ENCODE results near the gene LZTR1. TPM values are rescaled to one million over a fixed set of nuclear protein-coding genes. Genes with fewer than 3 reads are reported as not detected.
A peak's percentile ranks its signal among the peaks of the same experiment; 100 is the strongest.

Gene LZTR1
- total RNA-seq, 2 donors from 2014 or later: 31.6 to 61.7 TPM

DNA sequence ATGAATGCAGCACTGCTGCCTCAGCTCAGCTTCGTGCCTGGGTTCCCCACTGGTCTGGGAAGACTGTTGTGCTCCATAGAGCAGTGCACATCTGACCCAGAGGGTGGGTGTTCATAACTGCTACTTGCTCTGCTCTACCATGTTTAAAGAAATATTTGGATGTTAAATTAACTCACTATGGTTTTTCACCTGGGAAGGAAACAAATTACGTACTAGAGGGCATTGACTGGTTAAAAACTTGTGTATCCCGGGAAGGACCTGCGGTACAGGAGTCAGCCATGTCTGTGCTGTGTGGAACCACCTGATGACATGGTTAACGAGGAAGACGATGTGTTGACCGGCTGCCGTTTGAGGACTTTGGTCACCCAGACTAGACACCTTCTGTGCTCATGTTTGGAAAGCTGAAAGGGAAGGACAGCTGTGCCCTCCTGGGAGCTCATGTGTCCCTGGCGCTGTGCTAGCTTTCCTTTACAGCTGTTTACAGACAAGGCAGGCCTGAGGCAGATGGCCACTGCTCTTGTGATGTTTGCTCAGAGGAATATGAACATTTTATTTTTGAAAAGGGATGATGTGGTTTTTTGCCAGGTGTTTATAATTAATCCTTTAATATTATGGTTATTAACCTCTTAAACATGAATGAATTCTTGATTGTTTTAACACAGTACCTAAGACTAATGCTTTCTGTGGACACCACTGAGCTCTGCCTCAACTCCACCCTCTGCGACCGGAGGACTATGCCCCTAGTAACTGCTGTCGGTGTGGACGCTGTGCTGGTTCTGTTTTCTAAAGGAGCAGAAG, 29.4 kb upstream of the LZTR1 start:
- H3K9ac ChIP-seq (ENCODE audit: low read depth in 2 of 2, low read length in 2 of 2): peak overlapping the region; percentile 33 to 73
- H3K36me3 ChIP-seq: no peaks in the 10 kb centered on the region
- no peak for TF ChIP-seq CTCF (IDR thresholded peaks at IDR 0.05)
- peak overlapping the region; percentile 78 for H3K27ac ChIP-seq
- H3K9me3 ChIP-seq: no peaks in the 10 kb centered on the region
- intact Hi-C loops (cut with DNase I): loop anchor here (5.0 kb wide), 1 partner anchor 35 kb away; the partner anchor contains the start of gene CRKL
- H3K27me3 ChIP-seq: no peaks in the 10 kb centered on the region
- H3K4me1 ChIP-seq: peaks cover 21% of the 10 kb centered on the region
- peak; percentile 89 for DNase-seq
- H3K4me3 ChIP-seq: no peak overlapping the region

DNA sequence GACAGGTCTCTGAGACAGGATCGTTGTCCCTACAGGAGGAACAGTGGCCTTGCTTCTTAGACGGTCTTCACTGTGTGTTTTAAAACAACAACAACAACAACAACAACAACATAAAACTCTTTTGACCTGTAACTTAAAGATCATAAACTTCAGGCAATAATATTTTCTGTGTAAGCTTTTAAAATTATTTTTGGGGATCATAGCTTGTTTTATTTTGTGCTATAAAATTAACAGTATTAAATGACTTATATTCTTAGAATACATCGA, 28.8 kb upstream of the LZTR1 start:
- peak overlapping the region; percentile 78 for H3K27ac ChIP-seq
- peak overlapping the region in 1 of 2 donors; percentile 73 for H3K9ac ChIP-seq (ENCODE audit: low read depth in 2 of 2, low read length in 2 of 2)
- DNase-seq: no peak
- no peaks in the 10 kb centered on the region for H3K9me3 ChIP-seq
- no peaks in the 10 kb centered on the region for H3K27me3 ChIP-seq
- H3K36me3 ChIP-seq: no peaks in the 10 kb centered on the region
- peaks cover 17% of the 10 kb centered on the region for H3K4me1 ChIP-seq
- no peak overlapping the region for H3K4me3 ChIP-seq
- TF ChIP-seq CTCF (IDR thresholded peaks at IDR 0.05): no peak
- intact Hi-C loops (cut with DNase I): loop anchor here (5.0 kb wide), 1 partner anchor 36 kb away; the partner anchor contains the start of gene CRKL

GRCh38 chr22:20953668-20954500, 28.2 kb upstream of the LZTR1 start:
- Histone ChIP-seq H3K9ac (ENCODE audit: low read depth in 2 of 2, low read length in 2 of 2) (peak overlapping the region in 1 of 2 donors; percentile 73), H3K36me3 (no peaks in the 10 kb centered on the region), H3K27ac (peak overlapping the region; percentile 78), H3K9me3 (no peaks in the 10 kb centered on the region), H3K4me1 (peaks cover 17% of the 10 kb centered on the region), H3K27me3 (no peaks in the 10 kb centered on the region), H3K4me3 (no peak overlapping the region)
- TF ChIP-seq CTCF (IDR thresholded peaks at IDR 0.05): no peak
- no peak for DNase-seq
- intact Hi-C loops (cut with DNase I): loop anchor here (5.0 kb wide), 1 partner anchor 37 kb away; the partner anchor contains the start of gene CRKL

GRCh38 chr22:20955548-20955947, 26.5 kb upstream of the LZTR1 start:
- DNase-seq: no peak
- H3K4me1 ChIP-seq: peaks cover 18% of the 10 kb centered on the region
- peak overlapping the region; percentile 88 for H3K27ac ChIP-seq
- no peaks in the 10 kb centered on the region for H3K36me3 ChIP-seq
- no peaks in the 10 kb centered on the region for H3K27me3 ChIP-seq
- intact Hi-C loops (cut with DNase I): no loop called here
- peak overlapping the region in 1 of 2 donors; percentile 89 for H3K9ac ChIP-seq (ENCODE audit: low read depth in 2 of 2, low read length in 2 of 2)
- H3K9me3 ChIP-seq: no peaks in the 10 kb centered on the region
- no peak overlapping the region for H3K4me3 ChIP-seq
- TF ChIP-seq CTCF (IDR thresholded peaks at IDR 0.05): no peak

- intact Hi-C loops (cut with DNase I): no loop called here
- Histone ChIP-seq H3K36me3 (no peaks in the 10 kb centered on the region), H3K9me3 (no peaks in the 10 kb centered on the region), H3K4me3 (peak overlapping the region; percentile 73), H3K27ac (peak overlapping the region; percentile 88), H3K9ac (ENCODE audit: low read depth in 2 of 2, low read length in 2 of 2) (peak overlapping the region; percentile 88 to 89), H3K4me1 (peaks cover 11% of the 10 kb centered on the region), H3K27me3 (no peaks in the 10 kb centered on the region)
- TF ChIP-seq CTCF (IDR thresholded peaks at IDR 0.05): no peak
- DNase-seq: peak; percentile 89
Measured at GRCh38 chr22:20956258-20957101, 25.6 kb upstream of the LZTR1 start.
